Endothelial cell of umbilical vein (primary cell): ENCODE data around the gene PTPRK. TPM values are rescaled to one million over a fixed set of nuclear protein-coding genes. Genes with fewer than 3 reads are reported as not detected.

Experiments
- BruUV-seq: library from RNA; stranded (reverse); fragments of 400-500 nt; replicated peaks from 2 replicates; lab custom pipeline; 2021; lab: Mats Ljungman, UMichigan
- CTCF ChIA-PET: fragments of 300-600, 350-600 bp; sonication (Branson Sonifier 250); formaldehyde crosslinking; loops from one replicate; lab custom pipeline; 2021; ENCODE audit warnings: antibody characterized with exemption, inconsistent platforms; lab: Charles Lee
- POLR2A ChIA-PET: fragments of 300-600, 350-600 bp; sonication (Branson Sonifier 250); formaldehyde crosslinking; loops from one replicate; lab custom pipeline; 2021; ENCODE audit warnings: antibody characterized with exemption, inconsistent platforms; lab: Charles Lee
- DNase-seq: peaks from one replicate; pipeline ENCODE4 v3.0.0-alpha.2; 2011; ENCODE audit warnings: low read depth, low spot score
- FAIRE-seq: peaks from 2 replicates; lab custom pipeline; 2011; peaks lifted over from hg19 to GRCh38; lab: Jason Lieb, UNC
- H2AFZ ChIP-seq: 2 replicates; pipeline ENCODE4 v1.6.0; 2012; ENCODE audit warnings: low read depth, low read length, control low read depth, inconsistent platforms
- H3K27ac ChIP-seq: 2 replicates; pipeline ENCODE4 v1.5.1; 2011; ENCODE audit warnings: low read depth, mild to moderate bottlenecking, control low read depth, low read length, moderate library complexity; ENCODE audit not compliant: insufficient read depth
- H3K27me3 ChIP-seq, 2 experiments: 2 replicates each; pipeline versions ENCODE4 v1.6.0 to v1.6.1; 2011; ENCODE audit warnings: low read length in 2 of 2, mixed read lengths in 1 of 2; ENCODE audit not compliant: control insufficient read depth in 2 of 2, insufficient read depth in 2 of 2
- H3K36me3 ChIP-seq, 2 experiments: 2 replicates in 1 of 2; 3 replicates in 1 of 2; pipeline ENCODE4 v1.5.1; 2011; ENCODE audit warnings: low read length in 2 of 2, mild to moderate bottlenecking in 1 of 2, moderate library complexity in 1 of 2; ENCODE audit not compliant: control insufficient read depth in 2 of 2, insufficient read depth in 2 of 2; ENCODE audit errors: extremely low read depth in 1 of 2
- H3K4me1 ChIP-seq: 3 replicates; pipeline ENCODE4 v1.5.1; 2011; ENCODE audit warnings: mild to moderate bottlenecking, low read length; ENCODE audit not compliant: control insufficient read depth, insufficient read depth; ENCODE audit errors: extremely low read depth
- H3K4me2 ChIP-seq: 2 replicates; pipeline ENCODE4 v1.6.1; 2011; ENCODE audit warnings: low read length, control low read depth, mixed read lengths; ENCODE audit not compliant: insufficient read depth
- H3K4me3 ChIP-seq, 3 experiments: fragments of 200-600 bp in 1 of 3; sonication (generic), shearing (Covaris generic) in 1 of 3; replicated peaks in 1 of 3; 2 replicates each; pipeline ENCODE4 v1.5.1; 2011 to 2016; ENCODE audit warnings: control low read depth in 3 of 3, low read length in 3 of 3, mild to moderate bottlenecking in 2 of 3, inconsistent platforms in 1 of 3, low read depth in 1 of 3, moderate library complexity in 1 of 3; ENCODE audit not compliant: insufficient read depth in 1 of 3
- H3K79me2 ChIP-seq: 2 replicates; pipeline ENCODE4 v1.6.0; 2012; ENCODE audit warnings: low read length, inconsistent platforms; ENCODE audit not compliant: control insufficient read depth, insufficient read depth
- H3K9ac ChIP-seq: replicated peaks from 2 replicates; pipeline ENCODE3; 2011; ENCODE audit warnings: low read length, control low read depth; ENCODE audit not compliant: insufficient read depth; ENCODE audit errors: extremely low read depth
- H3K9me1 ChIP-seq: replicated peaks from 3 replicates; pipeline ENCODE4 v1.6.0; 2011; ENCODE audit warnings: mild to moderate bottlenecking, low read length; ENCODE audit not compliant: control insufficient read depth, insufficient read depth; ENCODE audit errors: extremely low read depth
- H3K9me3 ChIP-seq: replicated peaks from 2 replicates; pipeline ENCODE4 v1.5.1; 2012; ENCODE audit warnings: low read length, inconsistent platforms; ENCODE audit not compliant: control insufficient read depth, insufficient read depth
- H4K20me1 ChIP-seq: replicated peaks from 2 replicates; pipeline ENCODE3; 2011; ENCODE audit warnings: mild to moderate bottlenecking, low read length; ENCODE audit not compliant: control insufficient read depth, insufficient read depth; ENCODE audit errors: extremely low read depth
- FOS ChIP-seq: IDR thresholded peaks from 2 replicates; pipeline ENCODE4 v1.6.1; 2011; ENCODE audit warnings: mild to moderate bottlenecking, low read length, moderate library complexity, borderline replicate concordance; ENCODE audit not compliant: insufficient read depth
- GATA2 ChIP-seq: IDR thresholded peaks from 2 replicates; pipeline ENCODE4 v1.7.0; 2011; ENCODE audit warnings: low read depth, mild to moderate bottlenecking, moderate library complexity, mixed read lengths, low read length; ENCODE audit not compliant: insufficient read length, insufficient read depth
- JUN ChIP-seq: IDR thresholded peaks from 2 replicates; pipeline ENCODE4 v1.6.1; 2011; ENCODE audit warnings: borderline replicate concordance, low read depth; ENCODE audit not compliant: insufficient read length, insufficient read depth
- POLR2A ChIP-seq: IDR thresholded peaks from 2 replicates; pipeline ENCODE4 v1.6.1; 2012; ENCODE audit warnings: low read depth, mild to moderate bottlenecking, control low read depth, low read length
- dilution Hi-C: fragments of 300-500 bp; cut with MboI; formaldehyde crosslinking; loops from one replicate; pipeline ENCODE4 v1.15.0; 2019; ENCODE audit warnings: low sequenced_read_pairs; ENCODE audit not compliant: extremely low pct_ligation_motif_present
- intact Hi-C: fragments of 100-400 bp; cut with micrococcal nuclease; formaldehyde crosslinking; loops from one replicate; pipeline ENCODE4 v1.10.0; 2022
- polyA plus RNA-seq, 4 experiments: library from polyadenylated mRNA; depleted of rRNA in 3 of 4; stranded (reverse) in 3 of 4; unstranded in 1 of 4; fragments of >200 nt; gene quantifications; 2 replicates each; pipeline versions ENCODE4 v1.2.1 to v1.2.3, GENCODE V29; 2011 to 2012; ENCODE audit warnings: missing spikeins in 1 of 4
- total RNA-seq: library from RNA; stranded (reverse); gene quantifications from 2 replicates; pipeline ENCODE4 v1.2.3, GENCODE V29; 2021
- TF ChIP-seq, protein P1 (sequence below): IDR thresholded peaks from 2 replicates; pipeline ENCODE4 v1.6.1; 2011; ENCODE audit not compliant: insufficient read depth, insufficient read length
- TF ChIP-seq, protein P2 (sequence below), 2 donors: IDR thresholded peaks; 1 replicate in 1 of 2; 2 replicates in 1 of 2; pipeline ENCODE4 v1.5.1; 2011; ENCODE audit warnings: low read length in 2 of 2, mild to moderate bottlenecking in 2 of 2, moderate library complexity in 2 of 2, control low read depth in 1 of 2, inconsistent platforms in 1 of 2, low read depth in 1 of 2; ENCODE audit not compliant: insufficient read depth in 1 of 2; ENCODE audit errors: extremely low read depth in 1 of 2

The PTPRK gene
- total and polyA plus RNA-seq, 2 donors (not counting 3 experiments of a cell fraction or from before 2014, with no cell fraction given) = 15.2 to 74.0 TPM

DNA sequence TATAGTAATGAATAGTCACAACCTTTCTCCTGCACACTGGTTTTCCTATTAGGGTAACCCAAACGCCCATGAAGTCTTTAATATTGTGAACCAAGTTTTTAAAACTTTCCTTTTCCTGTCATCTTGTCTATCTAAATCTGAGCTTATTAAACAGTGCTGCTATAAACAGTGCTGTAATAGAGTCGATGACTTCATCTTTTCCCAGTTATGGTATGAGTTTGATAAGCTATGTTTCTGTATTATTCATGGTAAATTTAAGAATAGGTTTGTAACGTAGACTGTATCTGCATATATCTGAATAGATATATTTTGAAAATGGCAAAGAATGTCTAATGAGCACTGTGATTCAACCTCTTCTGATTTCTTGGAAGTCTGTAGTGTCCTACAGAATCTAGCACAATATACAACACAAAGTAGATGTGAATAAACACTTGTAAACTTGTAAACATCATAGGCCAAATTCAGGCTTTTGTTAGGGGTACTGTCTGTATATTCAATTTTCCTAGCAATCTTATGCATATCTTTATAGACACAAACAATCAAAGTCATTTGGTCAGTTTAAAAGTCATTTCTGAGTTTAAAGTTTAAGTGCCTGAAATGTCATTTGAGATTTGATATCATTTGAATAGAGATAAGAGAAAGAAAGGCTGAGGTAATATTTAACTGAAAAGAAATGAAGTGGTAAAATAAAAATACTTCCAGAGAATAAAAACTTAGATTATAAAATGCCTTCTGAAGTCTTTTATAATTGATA, 155.5 kb downstream of the PTPRK start:
- Histone ChIP-seq H3K27me3 (no peaks in the 10 kb centered on the region), H3K9ac (no peak overlapping the region), H3K79me2 (peaks cover 22% of the 10 kb centered on the region), H3K4me1 (peaks cover 27% of the 10 kb centered on the region), H3K4me3 (no peak overlapping the region), H3K36me3 (no peaks in the 10 kb centered on the region), H2AFZ (no peak overlapping the region), H4K20me1 (no peaks in the 10 kb centered on the region), H3K4me2 (no peak overlapping the region), H3K9me3 (no peaks in the 10 kb centered on the region), H3K9me1 (no peaks in the 10 kb centered on the region), H3K27ac (no peak overlapping the region)
- ChIA-PET POLR2A (no interaction called here), CTCF (interaction anchor here (0.9 kb wide), 1 partner anchor 10 kb away, joined by 3 read pairs; no protein-coding TSS in a partner anchor)
- no peak for DNase-seq
- dilution Hi-C loops (no loop called here), intact Hi-C loops (no loop called here)
- no peak for FAIRE-seq
- TF ChIP-seq, protein P1, sequence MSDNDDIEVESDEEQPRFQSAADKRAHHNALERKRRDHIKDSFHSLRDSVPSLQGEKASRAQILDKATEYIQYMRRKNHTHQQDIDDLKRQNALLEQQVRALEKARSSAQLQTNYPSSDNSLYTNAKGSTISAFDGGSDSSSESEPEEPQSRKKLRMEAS = no peak
- no peak for TF ChIP-seq GATA2
- no peak for TF ChIP-seq JUN
- no peak for TF ChIP-seq POLR2A
- TF ChIP-seq, protein P2, sequence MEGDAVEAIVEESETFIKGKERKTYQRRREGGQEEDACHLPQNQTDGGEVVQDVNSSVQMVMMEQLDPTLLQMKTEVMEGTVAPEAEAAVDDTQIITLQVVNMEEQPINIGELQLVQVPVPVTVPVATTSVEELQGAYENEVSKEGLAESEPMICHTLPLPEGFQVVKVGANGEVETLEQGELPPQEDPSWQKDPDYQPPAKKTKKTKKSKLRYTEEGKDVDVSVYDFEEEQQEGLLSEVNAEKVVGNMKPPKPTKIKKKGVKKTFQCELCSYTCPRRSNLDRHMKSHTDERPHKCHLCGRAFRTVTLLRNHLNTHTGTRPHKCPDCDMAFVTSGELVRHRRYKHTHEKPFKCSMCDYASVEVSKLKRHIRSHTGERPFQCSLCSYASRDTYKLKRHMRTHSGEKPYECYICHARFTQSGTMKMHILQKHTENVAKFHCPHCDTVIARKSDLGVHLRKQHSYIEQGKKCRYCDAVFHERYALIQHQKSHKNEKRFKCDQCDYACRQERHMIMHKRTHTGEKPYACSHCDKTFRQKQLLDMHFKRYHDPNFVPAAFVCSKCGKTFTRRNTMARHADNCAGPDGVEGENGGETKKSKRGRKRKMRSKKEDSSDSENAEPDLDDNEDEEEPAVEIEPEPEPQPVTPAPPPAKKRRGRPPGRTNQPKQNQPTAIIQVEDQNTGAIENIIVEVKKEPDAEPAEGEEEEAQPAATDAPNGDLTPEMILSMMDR (IDR thresholded peaks at IDR 0.05; ENCODE audit: extremely low read depth in 1 of 2, insufficient read depth in 1 of 2, low read depth in 1 of 2, low read length in 2 of 2) = no peak
- TF ChIP-seq FOS = no peak
- no TSS peak for BruUV-seq
